GM12878 (cell line): ENCODE data around the gene ZNF276. TPM values are rescaled to one million over a fixed set of nuclear protein-coding genes. Genes with fewer than 3 reads are reported as not detected.
"Not testable (repeated sequence)": the region's sequence is repeated elsewhere in the genome, so short reads cannot be mapped to it uniquely, and the experiment has no call there.

ENCODE experiments used
- ATAC-seq: fragments of 200-7000 bp; cut with Tn5 transposase; 3 replicates; pipeline ENCODE4 v1.9.1; 2020; ENCODE audit warnings: mild to moderate bottlenecking, moderate library complexity
- BruUV-seq: library from RNA; stranded (reverse); fragments of 400-500 nt; replicated peaks from 2 replicates; lab custom pipeline; 2021; lab: Mats Ljungman, UMichigan
- CTCF ChIA-PET: fragments of 300-600 bp; sonication (Branson Sonifier 250); formaldehyde crosslinking; extraction: SDS; loops from one replicate; lab custom pipeline; 2021; ENCODE audit warnings: inconsistent platforms; lab: Yijun Ruan, JAX
- POLR2A ChIA-PET: fragments of 350-600 bp; formaldehyde crosslinking; extraction: SDS; loops from one replicate; lab custom pipeline; 2021; ENCODE audit warnings: inconsistent platforms; lab: Charles Lee
- RAD21 ChIA-PET: fragments of 300-600 bp; sonication (Branson Sonifier 250); formaldehyde crosslinking; loops from one replicate; lab custom pipeline; 2023; ENCODE audit warnings: antibody characterized with exemption; ENCODE audit not compliant: unreplicated experiment; lab: Charles Lee
- SMC1A ChIA-PET: fragments of 300-600 bp; sonication (Branson Sonifier 250); formaldehyde crosslinking; loops from one replicate; lab custom pipeline; 2023; ENCODE audit not compliant: unreplicated experiment, uncharacterized antibody; lab: Charles Lee
- DNase-seq: peaks from one replicate; pipeline ENCODE4 v3.0.0-alpha.2; 2011; ENCODE audit warnings: low read depth, low spot score
- FAIRE-seq: peaks from 3 replicates; lab custom pipeline; 2011; peaks lifted over from hg19 to GRCh38; lab: Jason Lieb, UNC
- H2AFZ ChIP-seq: 2 replicates; pipeline ENCODE4 v1.6.0; 2011; ENCODE audit warnings: low read depth, low read length, control low read depth; ENCODE audit not compliant: control insufficient read depth
- H3K27ac ChIP-seq: 2 replicates; pipeline ENCODE4 v1.5.1; 2011; ENCODE audit warnings: control low read depth; ENCODE audit not compliant: control insufficient read depth, insufficient read depth
- H3K27me3 ChIP-seq, 2 experiments: replicated peaks in 1 of 2; 2 replicates each; pipeline versions ENCODE4 v1.6.0 to v1.6.1; 2011; ENCODE audit warnings: low read length in 1 of 2; ENCODE audit not compliant: control insufficient read depth in 2 of 2, insufficient read depth in 2 of 2
- H3K36me3 ChIP-seq, 2 experiments: 2 replicates each; pipeline ENCODE4 v1.5.1; 2011; ENCODE audit warnings: low read length in 1 of 2; ENCODE audit not compliant: control insufficient read depth in 2 of 2, insufficient read depth in 2 of 2
- H3K4me1 ChIP-seq: 2 replicates; pipeline ENCODE4 v1.6.1; 2011; ENCODE audit warnings: mild to moderate bottlenecking, low read length, moderate library complexity, mixed read lengths; ENCODE audit not compliant: control insufficient read depth, insufficient read depth
- H3K4me2 ChIP-seq: 2 replicates; pipeline ENCODE4 v1.6.0; 2011; ENCODE audit warnings: control low read depth; ENCODE audit not compliant: control insufficient read depth, insufficient read depth
- H3K4me3 ChIP-seq: fragments of 200-600 bp; sonication (generic); 2 replicates; pipeline ENCODE4 v1.5.1; 2016
- H3K79me2 ChIP-seq: 2 replicates; pipeline ENCODE4 v1.6.0; 2011; ENCODE audit warnings: low read length; ENCODE audit not compliant: control insufficient read depth, insufficient read depth
- H3K9ac ChIP-seq: 2 replicates; pipeline ENCODE4 v1.8.0; 2011; ENCODE audit warnings: low read length, control low read depth, mixed read lengths; ENCODE audit not compliant: control insufficient read depth, insufficient read depth
- H3K9me3 ChIP-seq: replicated peaks from 3 replicates; pipeline ENCODE4 v1.5.1; 2011; ENCODE audit warnings: mild to moderate bottlenecking, low read length; ENCODE audit not compliant: control insufficient read depth, insufficient read depth
- H4K20me1 ChIP-seq: 2 replicates; pipeline ENCODE4 v1.6.0; 2011; ENCODE audit not compliant: control insufficient read depth, insufficient read depth
- PBX3 ChIP-seq: IDR thresholded peaks from 2 replicates; pipeline ENCODE4 v1.6.1; 2011; ENCODE audit warnings: mild to moderate bottlenecking, low read depth, low read length, moderate library complexity; ENCODE audit not compliant: insufficient replicate concordance
- PKNOX1 ChIP-seq: fragments of 450-650 bp; IDR thresholded peaks from 2 replicates; pipeline ENCODE4 v1.6.1; 2016; ENCODE audit warnings: mild to moderate bottlenecking
- ZNF687 ChIP-seq: fragments of 450-650 bp; IDR thresholded peaks from 2 replicates; pipeline ENCODE4 v1.6.1; 2017; ENCODE audit warnings: mild to moderate bottlenecking, moderate library complexity
- WGBS: methylation state at CpG from one replicate; pipeline ENCODE4 v1.1.6; 2016; ENCODE audit warnings: low lambda C conversion rate; ENCODE audit not compliant: insufficient replicate concordance, insufficient coverage; ENCODE audit errors: missing lambda C conversion rate; 5-methylcytosine and 5-hydroxymethylcytosine counted together
- in situ Hi-C: fragments of 300-500 bp; cut with MboI; formaldehyde crosslinking; loops from 9 replicates; pipeline ENCODE4 v1.14.3; 2018; ENCODE audit warnings: mixed read lengths
- intact Hi-C: fragments of 100-400 bp; cut with micrococcal nuclease; formaldehyde crosslinking; loops from one replicate; pipeline ENCODE4 v1.14.2; 2022; ENCODE audit not compliant: unreplicated experiment
- polyA plus RNA-seq, 11 experiments: library from polyadenylated mRNA; depleted of rRNA in 4 of 11; unstranded in 6 of 11; stranded (reverse) in 5 of 11; fragments of >200 nt; fragmentation: Nextera tagmentation in 4 of 11; fragmentation: Illumina TruSeq in 1 of 11; extraction: Ambion mirVana in 4 of 11; extraction: Trizol in 1 of 11; gene quantifications; 1 replicate in 1 of 11; 2 replicates in 10 of 11; pipeline versions ENCODE4 v1.2.1 to v1.2.3, GENCODE V29; 2011 to 2016; ENCODE audit warnings: inconsistent platforms in 2 of 11, missing spikeins in 2 of 11, low read depth in 1 of 11
- total RNA-seq, 4 experiments: library from RNA; depleted of rRNA in 3 of 4; stranded (reverse); fragments of >200 nt in 3 of 4; fragmentation: Illumina TruSeq in 1 of 4; extraction: Trizol in 1 of 4; gene quantifications; 2 replicates each; pipeline versions ENCODE4 v1.2.1 to v1.2.3, GENCODE V29; 2013 to 2021

Gene ZNF276
- total and polyA plus RNA-seq, 10 of the 15 experiments (the other 5 are each of a cell fraction or from before 2014, with no cell fraction given), result 0.27 to 22.7 (median 8.7) TPM

- TF ChIP-seq ZNF687, result no peak
- no peak for TF ChIP-seq PKNOX1
- TF ChIP-seq PBX3, result no peak
Observed at GRCh38 chr16:89775223-89775622, 53.9 kb downstream of the ZNF276 start (continued).

GRCh38 chr16:89778211-89778610 is 56.9 kb downstream of the ZNF276 start:
- H3K4me3 ChIP-seq, H3K4me2 ChIP-seq, RAD21 ChIA-PET, in situ Hi-C loops, H3K79me2 ChIP-seq, H3K27me3 ChIP-seq, BruUV-seq, H3K9me3 ChIP-seq, H3K4me1 ChIP-seq, FAIRE-seq, DNase-seq, H4K20me1 ChIP-seq, intact Hi-C loops, H2AFZ ChIP-seq, ATAC-seq, H3K9ac ChIP-seq, H3K27ac ChIP-seq: not testable (repeated sequence)
- ChIA-PET POLR2A (interaction anchor here (0.7 kb wide), 1 partner anchor 130 kb away, joined by 4 read pairs; no protein-coding TSS in a partner anchor), SMC1A (interaction anchor here (1.5 kb wide), 1 partner anchor 11 kb away, joined by 6 read pairs; no protein-coding TSS in a partner anchor), CTCF (interaction anchor here (0.7 kb wide), 1 partner anchor 148 kb away, joined by 3 read pairs; no protein-coding TSS in a partner anchor)
- peaks cover 10 to 31% of the 10 kb centered on the region in 2 experiments; a peak in 3 of 4 replicates for H3K36me3 ChIP-seq
- WGBS, result 100% methylated on average over 4 of the region's 5 CpGs
